Heart left ventricle (tissue), 13 donors: ENCODE data around the gene RHO.

Experiments used
- CTCF ChIP-seq, 12 donors: fragments of 200-600 bp; sonication (generic) in 4 of 12; IDR thresholded peaks; one replicate each; pipeline versions ENCODE4 v1.5.0 to v1.8.0; 2018 to 2022; ENCODE audit warnings: antibody characterized with exemption in 12 of 12, mild to moderate bottlenecking in 5 of 12
- POLR2A ChIP-seq, 2 donors: fragments of 450-650 bp; IDR thresholded peaks; one replicate each; pipeline ENCODE4 v1.6.1; 2017; ENCODE audit warnings: antibody characterized with exemption in 2 of 2, mild to moderate bottlenecking in 2 of 2, moderate library complexity in 2 of 2
- donor health status: ischemic (EF 13 %, LVEDD 7.1; RV severe dilation, severe dysfunction).
- donor health status: DM: no; HTN: yes; CAD: no.
- donor health status: DM: no; HTN: no; CAD: no.
- donor health status: ischemic (EF 25% LVEDD 6.9; RV normal size, moderate dysfunction).
- donor health status: ischemic (EF 25% LVEDD 5.7; RV mildly dilated, moderate dysfunction).
- donor health status: ischemic (EF 35%, LVEDD 5.7; RV mildly dilated, moderate dysfunction).
- donor health status: nonischemic (EF 11% LVEDD 7.7; RV severe dilation, severe dysfunction).
- donor health status: DM: yes; HTN: yes; CAD: no.
- donor health status: PGD.
- donor health status: ischemic (EF 29% LVEDD 5.4; RV normal size, mild dysfunction).
- donor health status: nonischemic (EF 23%, LVEDD 6.1; RV moderate dilation, normal function).

GRCh38 chr3:129528589-129529100 lies at the start of gene RHO:
- TF ChIP-seq CTCF (IDR thresholded peaks at IDR 0.05): no peak
- TF ChIP-seq POLR2A (IDR thresholded peaks at IDR 0.05): no peak
